Hepatocyte (in vitro differentiated cells): Measurements from ENCODE around the gene ZNF692.

ENCODE experiments used
- EZH2 ChIP-seq: fragments of 200-600 bp; sonication (generic); IDR thresholded peaks from 2 replicates; pipeline ENCODE4 v1.6.1; 2016; ENCODE audit warnings: antibody characterized with exemption, mild to moderate bottlenecking, borderline replicate concordance
- EZH2phosphoT487 ChIP-seq: fragments of 200-600 bp; sonication (generic); IDR thresholded peaks from one replicate; pipeline ENCODE4 v1.6.1; 2018; ENCODE audit warnings: antibody characterized with exemption, mild to moderate bottlenecking, low read depth, moderate library complexity; ENCODE audit not compliant: unreplicated experiment, severe bottlenecking
- TF ChIP-seq, protein P1 (sequence below): fragments of 200-600 bp; sonication (generic); IDR thresholded peaks from 2 replicates; pipeline ENCODE4 v1.5.1; 2016; ENCODE audit warnings: antibody characterized with exemption, mild to moderate bottlenecking; ENCODE audit not compliant: poor library complexity

- TF ChIP-seq, protein P1, sequence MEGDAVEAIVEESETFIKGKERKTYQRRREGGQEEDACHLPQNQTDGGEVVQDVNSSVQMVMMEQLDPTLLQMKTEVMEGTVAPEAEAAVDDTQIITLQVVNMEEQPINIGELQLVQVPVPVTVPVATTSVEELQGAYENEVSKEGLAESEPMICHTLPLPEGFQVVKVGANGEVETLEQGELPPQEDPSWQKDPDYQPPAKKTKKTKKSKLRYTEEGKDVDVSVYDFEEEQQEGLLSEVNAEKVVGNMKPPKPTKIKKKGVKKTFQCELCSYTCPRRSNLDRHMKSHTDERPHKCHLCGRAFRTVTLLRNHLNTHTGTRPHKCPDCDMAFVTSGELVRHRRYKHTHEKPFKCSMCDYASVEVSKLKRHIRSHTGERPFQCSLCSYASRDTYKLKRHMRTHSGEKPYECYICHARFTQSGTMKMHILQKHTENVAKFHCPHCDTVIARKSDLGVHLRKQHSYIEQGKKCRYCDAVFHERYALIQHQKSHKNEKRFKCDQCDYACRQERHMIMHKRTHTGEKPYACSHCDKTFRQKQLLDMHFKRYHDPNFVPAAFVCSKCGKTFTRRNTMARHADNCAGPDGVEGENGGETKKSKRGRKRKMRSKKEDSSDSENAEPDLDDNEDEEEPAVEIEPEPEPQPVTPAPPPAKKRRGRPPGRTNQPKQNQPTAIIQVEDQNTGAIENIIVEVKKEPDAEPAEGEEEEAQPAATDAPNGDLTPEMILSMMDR: no peak
- no peak for TF ChIP-seq EZH2
- no peak for TF ChIP-seq EZH2phosphoT487
Observed at GRCh38 chr1:248821641-248822040, 37.2 kb downstream of the ZNF692 start.
